Measurements from ENCODE around the gene IGF1R. TPM values are rescaled to one million over a fixed set of nuclear protein-coding genes. Genes with fewer than 3 reads are reported as not detected.

IGF1R gene
- total RNA-seq, 1 donor from 2014 or later, result 145 TPM

DNA sequence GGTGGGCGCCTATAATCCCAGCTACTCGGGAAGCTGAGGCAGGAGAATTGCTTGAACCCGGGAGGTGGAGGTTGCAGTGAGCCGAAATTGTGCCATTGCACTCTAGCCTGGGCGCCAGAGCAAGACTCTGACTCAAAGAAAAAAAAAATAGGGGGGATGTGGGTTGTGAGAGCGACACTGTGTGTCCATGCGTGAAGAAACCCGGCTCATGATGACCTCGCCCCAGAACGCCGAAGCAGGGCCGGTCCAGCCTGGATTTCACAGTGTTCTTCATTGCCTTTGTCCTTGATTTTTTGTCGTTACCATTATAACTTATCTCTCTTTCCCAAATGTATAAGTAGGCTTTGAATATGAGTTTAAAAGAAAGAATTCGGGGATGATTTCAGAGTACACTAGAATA is 230.5 kb downstream of the IGF1R start:
- Mint-ChIP-seq H3K4me1 (ENCODE audit: low read depth, unreplicated experiment) (peaks cover 58% of the 10 kb centered on the region), H3K36me3 (ENCODE audit: unreplicated experiment) (no peaks in the 10 kb centered on the region), H3K4me3 (ENCODE audit: unreplicated experiment) (no peak overlapping the region), H3K9me3 (ENCODE audit: unreplicated experiment) (peaks cover 7% of the 10 kb centered on the region), H3K27ac (ENCODE audit: unreplicated experiment) (no peak overlapping the region), H3K27me3 (ENCODE audit: unreplicated experiment) (peaks cover 3% of the 10 kb centered on the region)
- DNase-seq, result no peak
- TF ChIP-seq, protein P1, sequence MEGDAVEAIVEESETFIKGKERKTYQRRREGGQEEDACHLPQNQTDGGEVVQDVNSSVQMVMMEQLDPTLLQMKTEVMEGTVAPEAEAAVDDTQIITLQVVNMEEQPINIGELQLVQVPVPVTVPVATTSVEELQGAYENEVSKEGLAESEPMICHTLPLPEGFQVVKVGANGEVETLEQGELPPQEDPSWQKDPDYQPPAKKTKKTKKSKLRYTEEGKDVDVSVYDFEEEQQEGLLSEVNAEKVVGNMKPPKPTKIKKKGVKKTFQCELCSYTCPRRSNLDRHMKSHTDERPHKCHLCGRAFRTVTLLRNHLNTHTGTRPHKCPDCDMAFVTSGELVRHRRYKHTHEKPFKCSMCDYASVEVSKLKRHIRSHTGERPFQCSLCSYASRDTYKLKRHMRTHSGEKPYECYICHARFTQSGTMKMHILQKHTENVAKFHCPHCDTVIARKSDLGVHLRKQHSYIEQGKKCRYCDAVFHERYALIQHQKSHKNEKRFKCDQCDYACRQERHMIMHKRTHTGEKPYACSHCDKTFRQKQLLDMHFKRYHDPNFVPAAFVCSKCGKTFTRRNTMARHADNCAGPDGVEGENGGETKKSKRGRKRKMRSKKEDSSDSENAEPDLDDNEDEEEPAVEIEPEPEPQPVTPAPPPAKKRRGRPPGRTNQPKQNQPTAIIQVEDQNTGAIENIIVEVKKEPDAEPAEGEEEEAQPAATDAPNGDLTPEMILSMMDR (IDR thresholded peaks at IDR 0.05; ENCODE audit: partially characterized antibody, unreplicated experiment), result no peak

DNA sequence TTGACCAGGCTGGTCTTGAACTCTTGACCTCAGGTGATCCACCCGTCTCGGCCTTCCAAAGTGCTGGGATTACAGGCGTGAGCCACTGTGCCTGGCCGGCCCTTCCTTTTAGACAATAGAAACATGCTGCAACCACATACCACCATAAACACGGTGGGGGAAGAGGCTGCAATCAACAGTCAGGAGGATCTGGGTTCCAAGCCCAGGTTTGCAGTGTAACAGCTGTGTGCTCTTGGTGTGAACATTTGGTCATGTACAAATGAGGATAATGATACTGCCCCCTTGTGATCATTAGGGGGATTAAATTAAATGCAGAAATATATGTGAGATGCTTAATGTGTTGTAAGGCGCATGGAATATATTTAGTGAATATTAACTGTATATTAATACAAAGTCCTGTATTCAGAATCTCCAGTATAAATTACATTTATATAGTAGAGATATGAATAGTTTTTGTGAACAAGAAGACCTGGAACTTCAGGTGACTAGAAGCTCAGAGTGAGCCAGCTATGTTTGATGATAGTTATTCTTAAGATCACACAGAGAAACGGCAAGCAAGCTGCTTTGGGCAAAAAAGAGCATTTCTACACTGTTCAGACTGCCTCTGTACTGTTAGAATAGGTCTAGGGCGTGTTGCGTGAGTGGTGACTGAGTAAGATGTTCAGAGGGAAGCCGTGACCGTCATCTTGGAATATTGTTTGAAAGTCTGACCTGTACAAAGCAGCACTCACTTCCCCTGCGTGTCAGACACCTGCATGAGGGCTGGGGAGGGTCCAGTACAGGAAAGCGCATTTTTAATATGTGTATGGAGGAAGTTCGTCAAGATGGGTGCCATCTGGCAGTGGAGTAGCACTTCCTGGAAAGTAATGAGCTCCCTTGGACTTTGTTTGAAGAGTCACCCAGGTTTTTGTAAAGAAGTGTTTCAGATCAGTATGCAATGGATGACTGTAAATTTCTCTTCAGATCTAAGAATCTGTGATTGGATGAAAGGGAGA is 233.5 kb downstream of the IGF1R start:
- Mint-ChIP-seq H3K9me3 (ENCODE audit: unreplicated experiment) (peaks cover 7% of the 10 kb centered on the region), H3K4me1 (ENCODE audit: low read depth, unreplicated experiment) (peaks cover 56% of the 10 kb centered on the region), H3K27ac (ENCODE audit: unreplicated experiment) (peak overlapping the region; percentile 88), H3K27me3 (ENCODE audit: unreplicated experiment) (peaks cover 6% of the 10 kb centered on the region), H3K36me3 (ENCODE audit: unreplicated experiment) (no peaks in the 10 kb centered on the region), H3K4me3 (ENCODE audit: unreplicated experiment) (no peak overlapping the region)
- TF ChIP-seq, protein P1 (IDR thresholded peaks at IDR 0.05; ENCODE audit: partially characterized antibody, unreplicated experiment), result peak; percentile 87
- DNase-seq, result no peak

DNA sequence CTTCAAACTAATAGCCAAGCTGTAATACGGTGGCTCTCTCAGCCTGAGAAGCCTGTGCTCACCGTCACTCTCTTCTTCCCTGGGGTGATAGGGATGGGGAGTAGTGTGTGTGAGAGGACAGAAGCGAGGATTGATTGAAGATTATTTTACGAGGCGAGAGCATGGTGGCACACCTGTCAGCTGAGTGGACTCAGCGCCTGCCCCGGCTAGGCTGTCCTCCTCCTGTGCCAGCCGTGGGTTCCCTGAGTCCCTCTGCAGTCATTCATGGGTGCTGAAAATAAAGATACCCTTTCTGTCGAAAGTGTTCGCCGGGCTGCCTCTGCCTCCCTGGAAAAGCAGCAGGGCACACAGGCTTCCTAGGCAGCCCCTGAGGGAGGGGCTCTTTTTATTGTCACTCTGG is 235.1 kb downstream of the IGF1R start:
- no peak for DNase-seq
- Mint-ChIP-seq H3K4me1 (ENCODE audit: low read depth, unreplicated experiment) (peaks cover 73% of the 10 kb centered on the region), H3K27me3 (ENCODE audit: unreplicated experiment) (peaks cover 10% of the 10 kb centered on the region), H3K36me3 (ENCODE audit: unreplicated experiment) (no peaks in the 10 kb centered on the region), H3K9me3 (ENCODE audit: unreplicated experiment) (peaks cover 7% of the 10 kb centered on the region), H3K4me3 (ENCODE audit: unreplicated experiment) (peak overlapping the region; percentile 74), H3K27ac (ENCODE audit: unreplicated experiment) (peak overlapping the region; percentile 93)
- TF ChIP-seq, protein P1 (IDR thresholded peaks at IDR 0.05; ENCODE audit: partially characterized antibody, unreplicated experiment), result no peak

DNA sequence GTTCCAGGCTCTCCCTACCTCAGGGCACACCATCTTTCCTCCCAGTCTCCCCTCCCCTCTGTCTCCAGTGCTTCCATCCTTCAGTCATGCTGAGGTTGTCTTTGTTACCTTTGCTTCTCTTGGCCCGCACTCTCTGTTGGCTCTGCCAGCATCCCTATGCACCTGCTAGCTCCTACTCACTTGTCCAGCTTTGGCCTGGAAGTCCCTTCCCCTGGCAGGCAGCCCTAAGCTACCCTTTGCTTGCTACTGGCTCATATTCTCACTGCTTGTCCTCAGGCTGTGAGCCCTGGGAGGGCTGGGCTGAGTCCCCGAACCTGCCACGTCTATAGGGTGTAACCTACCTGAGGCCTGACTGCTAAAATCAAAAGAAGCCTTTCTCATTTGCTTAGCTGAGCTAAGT is 236.6 kb downstream of the IGF1R start:
- peaks cover 10% of the 10 kb centered on the region for H3K27me3 Mint-ChIP-seq (ENCODE audit: unreplicated experiment)
- TF ChIP-seq, protein P1 (IDR thresholded peaks at IDR 0.05; ENCODE audit: partially characterized antibody, unreplicated experiment), result no peak

DNA sequence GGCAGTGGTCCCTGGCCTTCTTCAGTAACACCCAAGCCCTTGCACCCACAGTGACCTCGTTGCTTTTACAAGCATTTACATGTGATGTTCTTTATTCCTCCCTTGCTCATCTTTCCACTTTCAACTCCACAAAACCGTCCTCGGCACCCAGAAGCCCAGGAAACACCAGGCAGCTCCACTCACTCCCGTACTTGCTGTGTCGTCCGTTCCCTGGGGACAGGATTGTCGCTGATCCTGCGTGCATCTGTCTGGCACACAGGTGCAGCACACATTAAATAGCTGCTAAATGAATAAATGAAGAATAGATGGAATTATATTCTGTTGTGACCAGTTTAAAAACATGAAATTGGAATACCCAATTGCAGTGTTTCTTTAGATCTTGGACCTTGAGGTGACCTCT is 239.6 kb downstream of the IGF1R start:
- no peaks in the 10 kb centered on the region for H3K36me3 Mint-ChIP-seq (ENCODE audit: unreplicated experiment)
- DNase-seq, result no peak
- H3K27ac Mint-ChIP-seq (ENCODE audit: unreplicated experiment), result peak overlapping the region; percentile 0
- peaks cover 51% of the 10 kb centered on the region for H3K4me1 Mint-ChIP-seq (ENCODE audit: low read depth, unreplicated experiment)
- TF ChIP-seq, protein P1 (IDR thresholded peaks at IDR 0.05; ENCODE audit: partially characterized antibody, unreplicated experiment), result no peak
- H3K27me3 Mint-ChIP-seq (ENCODE audit: unreplicated experiment), result peaks cover 6% of the 10 kb centered on the region
- H3K4me3 Mint-ChIP-seq (ENCODE audit: unreplicated experiment), result peak overlapping the region; percentile 56
- H3K9me3 Mint-ChIP-seq (ENCODE audit: unreplicated experiment), result peaks cover 2% of the 10 kb centered on the region

More for the DNA sequence above, 236.6 kb downstream of the IGF1R start:
- H3K9me3 Mint-ChIP-seq (ENCODE audit: unreplicated experiment), result peaks cover 7% of the 10 kb centered on the region
- peaks cover 67% of the 10 kb centered on the region for H3K4me1 Mint-ChIP-seq (ENCODE audit: low read depth, unreplicated experiment)
- H3K27ac Mint-ChIP-seq (ENCODE audit: unreplicated experiment), result peak overlapping the region; percentile 79
- no peak for DNase-seq
- H3K4me3 Mint-ChIP-seq (ENCODE audit: unreplicated experiment), result peak overlapping the region; percentile 67
- no peaks in the 10 kb centered on the region for H3K36me3 Mint-ChIP-seq (ENCODE audit: unreplicated experiment)

All from glutamatergic neuron (in vitro differentiated cells).